ENCODE results near the gene ATXN2.
"Not testable (repeated sequence)": the region's sequence is repeated elsewhere in the genome, so short reads cannot be mapped to it uniquely, and the experiment has no call there.

ATXN2 gene

GRCh38 chr12:111600205-111600642 lies 1.1 kb upstream of the ATXN2 start:
- DNase-seq = no peak

- peak; percentile 84 to 86 for DNase-seq
Observed at GRCh38 chr12:111599453-111600204, 514 bp upstream of the ATXN2 start.

- peak; percentile 2 to 33 for DNase-seq
Observed at GRCh38 chr12:111597831-111598636, 1.1 kb downstream of the ATXN2 start.

- peak; percentile 4 to 12 for DNase-seq
Observed at GRCh38 chr12:111596985-111597830, 1.9 kb downstream of the ATXN2 start.

- not testable (repeated sequence) for DNase-seq
Observed at GRCh38 chr12:111595341-111595835, 3.7 kb downstream of the ATXN2 start.

GRCh38 chr12:111591399-111592010 lies 7.6 kb downstream of the ATXN2 start:
- DNase-seq = not testable (repeated sequence)

- DNase-seq = no peak
Observed at GRCh38 chr12:111590552-111590951, 8.6 kb downstream of the ATXN2 start.

GRCh38 chr12:111589601-111590000 lies 9.5 kb downstream of the ATXN2 start:
- no peak for DNase-seq

- no peak for DNase-seq
Observed at GRCh38 chr12:111588010-111588409, 11.1 kb downstream of the ATXN2 start.

- DNase-seq = no peak
Observed at GRCh38 chr12:111586986-111587385, 12.1 kb downstream of the ATXN2 start.

- no peak for DNase-seq
Observed at GRCh38 chr12:111585690-111586089, 13.4 kb downstream of the ATXN2 start.

- DNase-seq = no peak
Observed at GRCh38 chr12:111584959-111585358, 14.2 kb downstream of the ATXN2 start.

GRCh38 chr12:111583506-111583905 lies 15.6 kb downstream of the ATXN2 start:
- DNase-seq = not testable (repeated sequence)

GRCh38 chr12:111582133-111582747 lies 16.9 kb downstream of the ATXN2 start:
- DNase-seq = no peak

- DNase-seq = no peak
Observed at GRCh38 chr12:111581434-111582132, 17.5 kb downstream of the ATXN2 start.

- no peak for DNase-seq
Observed at GRCh38 chr12:111580737-111581136, 18.4 kb downstream of the ATXN2 start.

- no peak for DNase-seq
Observed at GRCh38 chr12:111580119-111580425, 19.0 kb downstream of the ATXN2 start.

- no peak for DNase-seq
Observed at GRCh38 chr12:111578971-111579340, 20.2 kb downstream of the ATXN2 start.

- DNase-seq = no peak
Observed at GRCh38 chr12:111578276-111578970, 20.7 kb downstream of the ATXN2 start.

- no peak for DNase-seq
Observed at GRCh38 chr12:111574797-111575443, 24.2 kb downstream of the ATXN2 start.
